IPS DF 19.7 (cell line): ENCODE results near the gene SMIM9.

Experiments
- DNase-seq: peaks from one replicate; pipeline ENCODE4 v3.0.0-alpha.2; 2013; ENCODE audit warnings: low read depth, low spot score

Gene SMIM9

GRCh38 chrX:154815274-154815818, 19.1 kb downstream of the SMIM9 start:
- DNase-seq = no peak

- DNase-seq = no peak
Measured at GRCh38 chrX:154813801-154814200, 20.7 kb downstream of the SMIM9 start.

- no peak for DNase-seq
Measured at GRCh38 chrX:154812341-154813101, 21.9 kb downstream of the SMIM9 start.

GRCh38 chrX:154809939-154810665, 24.4 kb downstream of the SMIM9 start:
- DNase-seq = no peak

- DNase-seq = no peak
Measured at GRCh38 chrX:154806837-154807501, 27.5 kb downstream of the SMIM9 start.

GRCh38 chrX:154805696-154806091, 28.8 kb downstream of the SMIM9 start:
- no peak for DNase-seq

GRCh38 chrX:154804957-154805695, 29.3 kb downstream of the SMIM9 start, which contains the start of gene MPP1:
MPP1 (minus strand) TSS chrX:154805485; CDS start chrX:154805373, 112 bp downstream.
- no peak for DNase-seq

GRCh38 chrX:154804261-154804956, 30.1 kb downstream of the SMIM9 start:
- DNase-seq = no peak

GRCh38 chrX:154802947-154803346, 31.5 kb downstream of the SMIM9 start:
- DNase-seq = no peak

GRCh38 chrX:154800478-154801210, 33.8 kb downstream of the SMIM9 start:
- DNase-seq = no peak

- DNase-seq = no peak
Measured at GRCh38 chrX:154799556-154800348, 34.7 kb downstream of the SMIM9 start.

GRCh38 chrX:154797006-154797405, 37.5 kb downstream of the SMIM9 start:
- DNase-seq = no peak

GRCh38 chrX:154795016-154795415, 39.4 kb downstream of the SMIM9 start:
- no peak for DNase-seq

GRCh38 chrX:154793084-154793795, 41.2 kb downstream of the SMIM9 start:
- no peak for DNase-seq

- no peak for DNase-seq
Measured at GRCh38 chrX:154791939-154792338, 42.5 kb downstream of the SMIM9 start.

- no peak for DNase-seq
Measured at GRCh38 chrX:154791467-154791866, 43.0 kb downstream of the SMIM9 start.

- DNase-seq = no peak
Measured at GRCh38 chrX:154785716-154786115, 48.7 kb downstream of the SMIM9 start.

GRCh38 chrX:154784149-154784995, 50.1 kb downstream of the SMIM9 start:
- DNase-seq = no peak
